HepG2 (cell line): ENCODE measurements around the gene RSL1D1.

Source experiments
- CTCF ChIP-seq: sonication (generic); formaldehyde crosslinking; IDR thresholded peaks from 2 replicates; pipeline ENCODE4 v1.5.0; 2020; ENCODE audit warnings: mild to moderate bottlenecking, missing genetic modification reagents, moderate library complexity
- MAX ChIP-seq: IDR thresholded peaks from 2 replicates; pipeline ENCODE4 v1.6.1; 2012; ENCODE audit warnings: inconsistent platforms

GRCh38 chr16:11841026-11841425, 10.3 kb downstream of the RSL1D1 start:
- TF ChIP-seq CTCF (CRISPR knock-in tag) (no peak), MAX (no peak)
